Inflammatory macrophage (primary cell): ENCODE measurements around the gene HPD.
"Not testable (repeated sequence)": the region's sequence is repeated elsewhere in the genome, so short reads cannot be mapped to it uniquely, and the experiment has no call there.

Experiments used
- DNase-seq, 2 donors: peaks; one replicate each; pipeline ENCODE4 v3.0.0-alpha.2; 2020 to 2022
- total RNA-seq, 18 experiments: gene quantifications; one replicate each; lab custom pipeline; 2026; ENCODE audit warnings: mixed read lengths in 6 of 18, inconsistent platforms in 2 of 18; lab: John Stamatoyannopoulos, UW

Gene HPD
- total RNA-seq, result 0 to 0.17 (median 0.07) reads per million in 18 experiments

- no peak for DNase-seq
Measured at GRCh38 chr12:121858662-121859572, at the start of gene HPD. HPD (minus strand) TSS chr12:121858859; CDS start chr12:121858823, 36 bp downstream.

GRCh38 chr12:121905746-121906145, 47.1 kb upstream of the HPD start:
- DNase-seq, result no peak

GRCh38 chr12:121903202-121903601, 44.5 kb upstream of the HPD start:
- DNase-seq, result no peak

- DNase-seq, result no peak
Measured at GRCh38 chr12:121899590-121899989, 40.9 kb upstream of the HPD start.

DNA sequence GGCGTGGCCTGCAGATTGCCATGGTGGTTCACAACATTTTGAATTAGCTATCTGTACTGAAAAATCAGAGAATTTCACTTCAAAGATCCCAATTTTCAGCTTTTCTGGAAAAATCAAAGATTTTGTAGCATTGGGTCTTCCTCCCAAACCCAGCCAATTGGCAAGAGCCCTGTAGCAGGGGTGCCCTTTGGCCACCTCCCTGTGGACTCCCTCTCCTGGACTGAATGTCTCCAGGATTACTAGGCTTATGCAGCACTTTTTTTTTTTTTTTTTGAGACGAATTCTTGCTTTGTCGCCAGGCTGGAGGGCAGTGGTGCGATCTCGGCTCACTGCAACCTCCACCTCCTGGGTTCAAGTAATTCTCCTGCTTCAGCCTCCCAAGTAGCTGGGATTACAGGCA, 39.6 kb upstream of the HPD start:
- no peak for DNase-seq

GRCh38 chr12:121894633-121895032, 36.0 kb upstream of the HPD start:
- DNase-seq, result no peak

- peak in 1 of 2 donors; percentile 4 for DNase-seq
Measured at GRCh38 chr12:121893961-121894460, 35.4 kb upstream of the HPD start.

- no peak for DNase-seq
Measured at GRCh38 chr12:121892673-121893561, 34.3 kb upstream of the HPD start.

DNA sequence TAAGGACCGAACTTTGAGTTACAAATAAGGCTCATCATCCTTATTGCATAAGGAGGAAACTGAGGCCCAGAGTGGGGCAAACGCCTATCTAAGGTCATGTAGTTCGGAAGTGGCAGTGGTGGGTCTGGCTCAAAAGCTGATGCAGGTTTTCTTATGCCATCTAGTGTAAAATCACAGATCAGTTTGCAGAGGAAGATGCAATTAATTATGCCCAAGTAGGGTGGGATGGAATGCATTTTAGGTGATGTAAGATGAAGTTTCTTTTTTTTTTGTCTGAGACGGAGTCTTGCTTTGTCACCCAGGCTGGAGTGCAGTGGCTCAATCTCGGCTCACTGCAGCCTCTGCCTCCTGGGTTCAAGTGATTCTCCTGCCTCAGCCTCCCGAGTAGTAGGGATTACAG, 31.0 kb upstream of the HPD start:
- not testable (repeated sequence) for DNase-seq

DNA sequence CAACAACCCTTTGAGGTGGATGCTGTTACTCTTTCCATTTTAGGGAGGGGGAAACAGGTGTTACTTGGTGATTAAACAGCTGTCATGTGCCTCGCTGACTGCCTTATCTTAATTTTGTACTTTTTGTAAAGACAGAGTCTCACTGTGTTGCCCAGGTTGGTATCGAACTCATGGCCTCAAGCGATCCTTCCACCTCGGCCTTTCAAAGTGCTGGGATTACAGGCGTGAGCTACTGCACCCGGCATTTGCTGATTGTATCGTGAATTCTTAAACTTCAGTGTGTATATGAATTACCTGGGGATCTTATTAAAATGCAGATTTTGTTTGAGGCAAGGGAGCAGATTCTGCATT, 30.6 kb upstream of the HPD start:
- DNase-seq, result no peak

DNA sequence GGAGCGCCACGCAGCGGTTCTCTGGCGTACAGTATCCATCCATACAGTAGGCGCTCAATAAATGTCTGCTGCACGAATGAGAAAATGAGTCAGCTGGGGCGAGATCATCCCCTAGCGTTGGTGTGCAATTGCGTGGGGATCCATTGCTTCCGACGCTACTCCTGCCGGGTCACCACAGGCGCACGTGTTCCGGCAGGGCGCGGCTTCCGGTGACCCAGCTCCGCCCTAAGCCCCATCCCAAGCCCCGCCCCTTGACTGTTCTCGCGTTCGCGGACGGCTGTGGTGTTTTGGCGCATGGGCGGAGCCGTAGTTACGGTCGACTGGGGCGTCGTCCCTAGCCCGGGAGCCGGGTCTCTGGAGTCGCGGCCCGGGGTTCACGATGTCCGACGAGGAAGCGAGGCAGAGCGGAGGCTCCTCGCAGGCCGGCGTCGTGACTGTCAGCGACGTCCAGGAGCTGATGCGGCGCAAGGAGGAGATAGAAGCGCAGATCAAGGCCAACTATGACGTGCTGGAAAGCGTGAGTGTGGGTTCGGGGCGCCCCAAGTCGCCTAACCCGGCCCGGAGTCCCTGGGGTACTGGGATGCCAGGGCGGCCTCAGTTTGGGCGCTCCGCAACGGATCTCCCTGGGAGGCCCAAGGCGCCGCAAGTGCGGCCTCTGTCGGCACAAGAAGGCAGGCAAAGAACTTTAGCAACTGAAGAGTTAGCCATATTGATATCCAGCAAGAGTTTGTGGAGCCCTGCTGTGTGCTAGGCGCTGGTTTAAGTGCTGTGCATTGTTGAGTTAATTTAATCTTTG, 30.0 kb upstream of the HPD start, which contains the start of gene PSMD9:
TSS of gene PSMD9 (plus strand) at position 313 of the 796 bp plus-strand sequence. CDS start at position 380, 67 bp downstream.
- peak; percentile 99 for DNase-seq

DNA sequence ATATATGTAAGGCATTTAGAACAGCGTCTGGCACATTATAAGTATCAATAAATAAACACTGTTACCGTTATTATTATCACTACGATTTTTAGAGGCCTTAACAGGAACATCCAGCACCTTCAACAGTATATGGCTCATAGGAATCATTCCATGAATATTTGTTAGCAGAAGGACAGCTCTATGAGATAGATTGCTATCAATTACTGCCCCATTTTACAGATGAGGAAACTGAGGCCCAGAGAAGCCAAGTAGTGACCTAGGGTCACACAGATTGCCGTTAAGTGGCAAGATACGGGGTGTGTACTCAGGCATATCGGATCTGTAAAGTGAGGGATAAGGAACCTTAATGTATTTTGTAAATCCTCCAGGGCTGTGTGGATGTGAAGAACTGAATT, 29.4 kb upstream of the HPD start:
- no peak for DNase-seq

DNA sequence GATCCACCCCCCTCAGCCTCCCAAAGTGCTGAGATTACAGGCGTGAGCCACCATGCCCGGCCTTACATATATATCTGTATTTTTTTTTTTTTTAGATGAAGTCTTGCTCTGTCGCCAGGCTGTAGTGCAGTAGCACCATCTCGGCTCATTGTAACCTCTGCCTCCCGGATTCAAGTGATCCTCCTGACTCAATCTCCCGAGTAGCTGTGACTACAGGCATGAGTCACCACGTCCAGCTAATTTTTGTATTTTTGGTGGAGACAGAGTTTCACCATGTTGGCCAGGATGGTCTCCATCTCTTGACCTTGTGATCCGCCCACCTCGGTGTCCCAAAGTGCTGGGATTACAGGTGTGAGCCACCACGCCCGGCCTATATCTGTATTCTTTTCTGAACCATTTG, 26.5 kb upstream of the HPD start:
- DNase-seq, result peak in 1 of 2 donors; percentile 15

DNA sequence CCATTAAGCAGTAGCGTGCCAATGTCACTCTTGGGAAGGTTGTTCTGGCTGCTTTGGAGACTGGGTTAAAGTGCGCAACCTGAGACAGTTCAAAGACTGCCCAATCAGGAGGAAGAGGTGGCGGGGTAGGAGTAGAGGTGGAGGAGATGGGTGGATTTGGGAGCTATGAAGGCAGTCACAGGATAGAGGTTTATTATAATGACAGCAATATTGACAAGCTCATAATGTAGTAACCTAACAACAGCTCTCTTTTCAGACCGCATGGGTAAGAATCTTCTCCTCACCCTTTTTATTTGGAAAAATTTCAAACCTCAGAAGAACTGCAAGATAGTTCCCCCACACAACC, 24.6 kb upstream of the HPD start:
- no peak for DNase-seq

DNA sequence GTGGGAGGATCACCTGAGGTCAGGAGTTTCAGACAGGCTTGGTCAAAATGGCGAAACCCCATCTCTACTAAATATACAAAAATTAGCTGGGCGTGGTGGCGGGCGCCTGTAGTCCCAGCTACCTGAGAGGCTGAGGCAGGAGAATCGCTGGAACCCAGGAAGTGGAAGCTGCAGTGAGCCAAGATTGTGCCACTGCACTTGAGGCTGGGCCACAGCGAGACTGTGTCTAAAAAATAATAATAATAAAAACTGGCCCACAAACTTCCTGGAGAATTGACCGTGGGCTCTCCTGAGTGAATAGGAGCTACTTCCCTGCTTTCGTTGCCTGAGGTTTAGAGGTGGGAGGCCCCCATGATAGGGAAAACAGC, 17.4 kb upstream of the HPD start:
- not testable (repeated sequence) for DNase-seq

DNA sequence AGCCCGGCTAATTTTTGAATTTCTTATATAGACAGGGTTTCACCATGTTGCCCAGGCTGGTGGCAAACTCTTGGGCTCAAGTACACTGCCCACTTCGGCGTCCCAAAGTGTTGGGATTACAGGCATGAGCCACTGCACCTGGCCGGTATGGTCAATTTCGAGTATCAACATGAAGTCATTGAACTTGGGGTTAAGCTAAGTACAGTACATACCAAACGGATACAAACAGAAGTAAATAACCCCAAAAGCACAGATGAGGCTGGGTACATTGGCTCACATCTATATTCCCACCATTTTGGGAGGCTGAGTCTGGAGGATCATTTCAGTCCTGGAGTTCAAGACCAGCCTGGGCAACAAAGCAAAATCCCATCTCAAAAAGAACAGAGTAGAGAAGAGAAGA, 16.9 kb upstream of the HPD start:
- DNase-seq, result no peak

DNA sequence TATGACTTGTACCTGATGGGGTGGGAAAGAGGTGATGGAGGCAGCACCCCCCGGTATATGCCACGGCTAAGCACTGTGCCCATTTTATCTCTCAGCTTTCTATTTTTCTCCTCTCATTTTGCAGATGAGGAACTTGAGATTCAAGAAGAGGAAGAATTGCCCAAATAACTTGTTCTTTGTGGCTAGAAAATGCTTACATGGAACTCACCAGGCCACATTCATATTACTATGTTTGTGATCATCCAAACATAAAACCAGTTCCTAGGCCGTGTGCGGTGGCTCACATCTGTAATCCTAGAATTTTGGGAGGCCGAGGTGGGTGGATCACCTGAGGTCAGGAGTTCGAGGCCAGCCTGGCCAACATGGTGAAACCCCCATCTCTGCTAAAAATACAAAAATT, 15.4 kb upstream of the HPD start:
- peak; percentile 36 to 66 for DNase-seq

- DNase-seq, result peak in 1 of 2 donors; percentile 20
Measured at GRCh38 chr12:121873216-121873569, 14.5 kb upstream of the HPD start.

DNA sequence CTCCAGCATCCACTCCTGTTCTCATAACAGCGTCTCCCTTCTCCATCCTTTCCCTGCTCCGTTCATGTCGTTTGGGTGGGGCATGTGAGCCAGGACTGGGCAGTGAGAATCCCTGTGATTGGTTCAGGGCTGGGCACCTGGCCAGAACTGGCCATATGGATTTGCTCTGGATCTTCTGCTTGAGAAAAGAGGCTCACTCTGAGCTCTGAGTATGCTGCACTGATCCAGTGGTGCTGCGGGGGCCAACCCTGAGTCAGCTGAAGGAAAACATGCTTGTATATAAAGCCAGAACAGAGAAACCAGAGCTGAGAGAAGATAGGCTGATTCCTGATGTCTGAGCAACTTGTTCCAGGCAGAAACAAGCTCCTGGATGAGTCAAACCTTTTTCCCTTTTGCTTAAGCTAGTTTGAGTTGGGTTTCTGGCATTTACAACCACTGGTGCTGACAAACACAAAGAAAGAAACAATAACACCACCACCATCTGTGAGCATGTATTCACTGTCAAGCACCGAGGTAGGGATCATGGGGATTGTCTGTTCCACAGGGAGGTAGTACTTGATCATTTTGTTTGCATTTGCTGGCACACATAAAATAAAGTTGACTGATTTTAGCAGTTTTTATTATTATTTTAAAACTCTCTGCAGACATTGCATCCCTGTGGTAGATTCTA, 14.0 kb upstream of the HPD start:
- DNase-seq, result no peak

DNA sequence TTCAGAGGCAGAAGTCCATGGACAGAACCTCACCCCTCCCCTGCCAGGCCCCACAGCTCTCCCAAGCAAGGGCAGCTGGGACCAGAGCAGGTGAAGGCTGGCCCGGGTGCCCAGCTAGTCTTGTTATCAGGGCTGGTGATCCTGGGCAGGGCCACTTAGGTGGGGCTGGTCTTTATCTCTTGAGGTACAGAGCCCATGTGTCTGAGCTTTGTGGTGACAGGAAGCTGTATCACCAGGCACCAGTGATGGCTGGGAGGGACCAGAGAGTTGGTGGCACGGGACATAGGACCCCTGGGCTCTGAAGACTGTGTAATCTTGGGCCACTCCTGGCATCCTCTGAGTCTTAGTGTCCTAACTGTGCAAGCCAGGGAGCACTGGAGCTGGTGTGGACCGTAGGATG, 12.8 kb upstream of the HPD start:
- no peak for DNase-seq

DNA sequence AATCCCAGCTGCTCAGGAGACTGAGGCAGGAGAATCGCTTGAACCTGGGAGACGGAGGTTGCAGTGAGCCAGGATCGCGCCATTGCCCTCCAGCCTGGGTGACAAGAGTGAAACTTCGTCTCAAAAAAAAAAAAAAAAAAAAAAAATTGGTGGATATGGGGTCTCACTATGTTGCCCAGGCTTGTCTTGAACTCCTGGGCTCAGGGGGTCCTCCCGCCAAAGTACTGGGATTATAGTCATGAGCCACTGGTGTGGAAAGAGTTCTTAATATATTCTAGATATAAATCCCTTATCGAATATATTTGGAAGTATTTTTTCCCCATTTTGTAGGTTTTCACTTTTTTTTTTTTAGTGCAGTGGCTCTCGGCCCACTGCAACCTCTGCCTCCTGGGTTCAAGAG, 10.6 kb upstream of the HPD start:
- DNase-seq, result not testable (repeated sequence)

GRCh38 chr12:121866331-121866730, 7.7 kb upstream of the HPD start:
- DNase-seq, result no peak
